ENCODE data around the gene GCKR. TPM values are rescaled to one million over a fixed set of nuclear protein-coding genes. Genes with fewer than 3 reads are reported as not detected.

Gene GCKR
- total and polyA plus RNA-seq, 2 of the 13 experiments (the other 11 are each of a cell fraction or from before 2014, with no cell fraction given): 15.2 to 48.3 TPM

- TF ChIP-seq ZBTB1 (CRISPR knock-in tag; IDR thresholded peaks at IDR 0.05; ENCODE audit: borderline replicate concordance) (no peak), ESRRA (CRISPR knock-in tag; IDR thresholded peaks at IDR 0.05; ENCODE audit: low read depth) (no peak), ZFAT (CRISPR knock-in tag; conservative IDR thresholded peaks at IDR 0.05) (no peak), FOXA3 (CRISPR knock-in tag; IDR thresholded peaks at IDR 0.05) (peak; percentile 35), ZNF44 (CRISPR knock-in tag; IDR thresholded peaks at IDR 0.05) (no peak), AHR (CRISPR knock-in tag; IDR thresholded peaks at IDR 0.05) (no peak), FOXP4 (CRISPR knock-in tag; IDR thresholded peaks at IDR 0.05) (peak; percentile 32), EP300 (IDR thresholded peaks at IDR 0.05; ENCODE audit: low read depth in 2 of 2, low read length in 2 of 2) (0 out of 4 replicates have a peak, but pooled peaks of 1 of the 2 experiments have one; percentile 17), EP300 (CRISPR knock-in tag; IDR thresholded peaks at IDR 0.05; ENCODE audit: borderline replicate concordance) (no peak), ZNF775 (CRISPR knock-in tag; IDR thresholded peaks at IDR 0.05; ENCODE audit: borderline replicate concordance) (no peak), ZMYM4 (CRISPR knock-in tag; IDR thresholded peaks at IDR 0.05) (peak; percentile 47; the same call in 1 of the 2 replicates), KDM4B (CRISPR knock-in tag; IDR thresholded peaks at IDR 0.05) (no peak), ZNF75D (CRISPR knock-in tag; IDR thresholded peaks at IDR 0.05; ENCODE audit: borderline replicate concordance) (no peak), JUN (CRISPR knock-in tag; IDR thresholded peaks at IDR 0.05) (no peak), HOXA5 (CRISPR knock-in tag; IDR thresholded peaks at IDR 0.05) (no peak), ZNF878 (CRISPR knock-in tag; IDR thresholded peaks at IDR 0.05) (no peak), PAF1 (CRISPR knock-in tag; IDR thresholded peaks at IDR 0.05) (no peak), ZNF282 (IDR thresholded peaks at IDR 0.05; ENCODE audit: partially characterized antibody) (no peak), ZNF337 (CRISPR knock-in tag; IDR thresholded peaks at IDR 0.05; ENCODE audit: borderline replicate concordance, low read depth) (no peak), ELF1 (CRISPR knock-in tag; IDR thresholded peaks at IDR 0.05) (no peak), ZNF761 (CRISPR knock-in tag; conservative IDR thresholded peaks at IDR 0.05) (no peak), ZNF720 (CRISPR knock-in tag; IDR thresholded peaks at IDR 0.05) (no peak), ZNF674 (CRISPR knock-in tag; IDR thresholded peaks at IDR 0.05; ENCODE audit: low read depth) (no peak), ZNF652 (CRISPR knock-in tag; IDR thresholded peaks at IDR 0.05; ENCODE audit: borderline replicate concordance, low read depth) (no peak), ZBTB43 (CRISPR knock-in tag; conservative IDR thresholded peaks at IDR 0.05) (no peak), ZKSCAN5 (CRISPR knock-in tag; IDR thresholded peaks at IDR 0.05) (no peak), CCAR2 (optimal IDR thresholded peaks at IDR 0.05; ENCODE audit: low read depth, low read length) (no peak), SRF (IDR thresholded peaks at IDR 0.05; ENCODE audit: low read depth, low read length) (no peak), SRSF9 (IDR thresholded peaks at IDR 0.05; ENCODE audit: borderline replicate concordance, insufficient read depth, low read depth, low read length, poor library complexity, severe bottlenecking) (no peak), RARA (CRISPR knock-in tag; IDR thresholded peaks at IDR 0.05) (peak; percentile 61), ZNF326 (CRISPR knock-in tag; IDR thresholded peaks at IDR 0.05; ENCODE audit: borderline replicate concordance) (no peak)
Observed at GRCh38 chr2:27518113-27518781, 21.6 kb downstream of the GCKR start (continued).

Data from HepG2 (cell line).